MM.1S (cell line): ENCODE results near the gene INO80B.

Experiments
- EZH2 ChIP-seq: fragments of 300-600 bp; sonication (generic); optimal IDR thresholded peaks from 2 replicates; pipeline ENCODE3; 2017; ENCODE audit warnings: low read depth, mild to moderate bottlenecking, antibody characterized with exemption, low read length, mixed read lengths
- TF ChIP-seq, protein P1 (sequence below): fragments of 300-600 bp; sonication (generic); IDR thresholded peaks from 2 replicates; pipeline ENCODE4 v1.5.1; 2016; ENCODE audit warnings: antibody characterized with exemption, low read length, mixed read lengths

GRCh38 chr2:74440378-74441169 is 14.3 kb upstream of the INO80B start:
- no peak for TF ChIP-seq EZH2
- TF ChIP-seq, protein P1, sequence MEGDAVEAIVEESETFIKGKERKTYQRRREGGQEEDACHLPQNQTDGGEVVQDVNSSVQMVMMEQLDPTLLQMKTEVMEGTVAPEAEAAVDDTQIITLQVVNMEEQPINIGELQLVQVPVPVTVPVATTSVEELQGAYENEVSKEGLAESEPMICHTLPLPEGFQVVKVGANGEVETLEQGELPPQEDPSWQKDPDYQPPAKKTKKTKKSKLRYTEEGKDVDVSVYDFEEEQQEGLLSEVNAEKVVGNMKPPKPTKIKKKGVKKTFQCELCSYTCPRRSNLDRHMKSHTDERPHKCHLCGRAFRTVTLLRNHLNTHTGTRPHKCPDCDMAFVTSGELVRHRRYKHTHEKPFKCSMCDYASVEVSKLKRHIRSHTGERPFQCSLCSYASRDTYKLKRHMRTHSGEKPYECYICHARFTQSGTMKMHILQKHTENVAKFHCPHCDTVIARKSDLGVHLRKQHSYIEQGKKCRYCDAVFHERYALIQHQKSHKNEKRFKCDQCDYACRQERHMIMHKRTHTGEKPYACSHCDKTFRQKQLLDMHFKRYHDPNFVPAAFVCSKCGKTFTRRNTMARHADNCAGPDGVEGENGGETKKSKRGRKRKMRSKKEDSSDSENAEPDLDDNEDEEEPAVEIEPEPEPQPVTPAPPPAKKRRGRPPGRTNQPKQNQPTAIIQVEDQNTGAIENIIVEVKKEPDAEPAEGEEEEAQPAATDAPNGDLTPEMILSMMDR, result no peak
